Middle frontal gyrus (tissue), 1 donor: Measurements from ENCODE around the gene SOX18.

Experiments
- DNase-seq: peaks from one replicate; pipeline ENCODE4 v3.0.0-alpha.2; 2015; ENCODE audit warnings: low spot score; ENCODE audit errors: extremely low spot score

The SOX18 gene

GRCh38 chr20:64080813-64081623 is 31.6 kb upstream of the SOX18 start:
- no peak for DNase-seq

DNA sequence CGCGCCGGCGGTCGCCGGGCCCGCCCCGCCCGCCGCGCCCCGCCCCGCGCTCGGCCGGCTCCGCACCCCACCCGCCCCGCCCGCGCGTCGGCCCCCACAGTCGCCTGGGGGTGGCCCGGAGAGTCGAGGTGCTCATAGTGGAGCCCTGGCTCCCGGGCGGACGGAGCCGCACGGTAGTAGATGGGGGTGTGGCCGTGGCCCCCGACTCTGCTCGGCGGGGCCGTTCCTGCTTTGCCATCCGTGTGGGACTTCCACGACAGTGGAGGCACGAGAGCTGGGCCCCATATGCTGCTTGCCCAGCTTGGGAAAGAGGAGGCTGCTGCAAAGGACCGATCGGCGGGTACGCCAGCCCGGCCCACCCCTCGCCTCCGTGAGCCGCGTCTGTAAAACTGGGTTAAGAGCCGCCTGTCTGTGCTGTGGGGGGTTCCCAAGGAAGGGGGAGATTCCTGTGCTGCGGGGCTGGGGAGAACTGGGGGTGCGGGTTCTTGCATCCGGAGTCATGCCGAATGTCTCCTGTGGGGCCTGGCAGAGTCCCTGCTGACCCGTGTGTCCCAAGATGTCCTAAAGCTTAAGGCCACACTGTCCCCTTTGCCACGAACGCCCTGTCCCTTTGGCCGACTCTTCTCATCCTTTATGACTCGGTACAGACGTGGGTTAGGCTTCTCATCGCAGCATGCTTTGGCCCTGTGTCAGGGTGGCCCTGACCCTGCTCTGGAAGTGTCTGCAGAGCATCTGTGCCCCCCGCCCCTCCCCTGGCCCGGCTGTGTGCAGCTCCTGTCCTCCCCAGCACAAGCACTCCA is 30.8 kb upstream of the SOX18 start, which contains the start of gene OPRL1:
TSS of gene OPRL1 (plus strand) at position 70 of the 800 bp plus-strand sequence. CDS start 12,639 bp downstream, outside the sequence.
- DNase-seq: no peak

- no peak for DNase-seq
Observed at GRCh38 chr20:64079273-64080012, 30.0 kb upstream of the SOX18 start, which contains the start of gene RGS19. Gene RGS19, minus strand, starts transcription at chr20:64079518. Its CDS starts 2,632 bp downstream, at chr20:64076886.

- DNase-seq: no peak
Observed at GRCh38 chr20:64078934-64079272, 29.5 kb upstream of the SOX18 start.

- DNase-seq: no peak
Observed at GRCh38 chr20:64077876-64078551, 28.6 kb upstream of the SOX18 start.

DNA sequence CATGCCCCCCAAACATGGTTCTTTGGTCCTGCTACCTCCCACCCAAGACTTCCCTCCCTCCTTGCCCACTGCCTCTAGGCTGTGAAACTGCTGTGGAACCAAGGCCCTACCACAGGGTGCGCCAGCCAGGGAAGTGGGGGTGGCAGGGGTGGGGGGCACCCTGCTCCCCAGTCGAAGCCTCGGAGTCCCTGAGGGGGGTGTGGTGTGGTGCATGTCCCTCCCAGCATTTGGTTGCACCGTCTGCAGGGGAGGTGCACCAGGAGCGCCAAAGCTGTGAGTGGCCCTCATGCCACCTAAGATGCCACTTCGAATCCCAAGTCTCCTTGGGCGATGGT is 28.1 kb upstream of the SOX18 start:
- DNase-seq: no peak

DNA sequence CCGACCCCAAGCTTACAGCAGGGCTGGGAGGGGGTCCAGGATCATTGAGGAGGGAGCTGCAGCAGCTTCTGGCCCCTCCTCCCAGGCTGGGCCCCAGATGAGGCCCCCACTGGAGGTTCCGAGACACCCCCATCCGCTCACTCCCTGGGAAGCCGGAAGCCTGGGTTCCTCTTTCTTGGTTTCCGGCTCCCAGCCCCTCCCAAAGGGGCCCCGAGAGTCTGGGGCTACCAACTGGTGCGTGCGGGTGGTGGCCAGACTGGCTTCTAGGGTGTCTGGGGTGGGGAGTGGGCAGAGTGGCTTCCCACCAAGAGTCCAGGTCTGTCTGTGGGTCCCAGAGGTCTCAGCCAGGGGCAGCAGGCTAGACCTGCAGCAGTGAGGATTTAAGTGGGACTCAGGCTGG is 27.7 kb upstream of the SOX18 start:
- DNase-seq: no peak

DNA sequence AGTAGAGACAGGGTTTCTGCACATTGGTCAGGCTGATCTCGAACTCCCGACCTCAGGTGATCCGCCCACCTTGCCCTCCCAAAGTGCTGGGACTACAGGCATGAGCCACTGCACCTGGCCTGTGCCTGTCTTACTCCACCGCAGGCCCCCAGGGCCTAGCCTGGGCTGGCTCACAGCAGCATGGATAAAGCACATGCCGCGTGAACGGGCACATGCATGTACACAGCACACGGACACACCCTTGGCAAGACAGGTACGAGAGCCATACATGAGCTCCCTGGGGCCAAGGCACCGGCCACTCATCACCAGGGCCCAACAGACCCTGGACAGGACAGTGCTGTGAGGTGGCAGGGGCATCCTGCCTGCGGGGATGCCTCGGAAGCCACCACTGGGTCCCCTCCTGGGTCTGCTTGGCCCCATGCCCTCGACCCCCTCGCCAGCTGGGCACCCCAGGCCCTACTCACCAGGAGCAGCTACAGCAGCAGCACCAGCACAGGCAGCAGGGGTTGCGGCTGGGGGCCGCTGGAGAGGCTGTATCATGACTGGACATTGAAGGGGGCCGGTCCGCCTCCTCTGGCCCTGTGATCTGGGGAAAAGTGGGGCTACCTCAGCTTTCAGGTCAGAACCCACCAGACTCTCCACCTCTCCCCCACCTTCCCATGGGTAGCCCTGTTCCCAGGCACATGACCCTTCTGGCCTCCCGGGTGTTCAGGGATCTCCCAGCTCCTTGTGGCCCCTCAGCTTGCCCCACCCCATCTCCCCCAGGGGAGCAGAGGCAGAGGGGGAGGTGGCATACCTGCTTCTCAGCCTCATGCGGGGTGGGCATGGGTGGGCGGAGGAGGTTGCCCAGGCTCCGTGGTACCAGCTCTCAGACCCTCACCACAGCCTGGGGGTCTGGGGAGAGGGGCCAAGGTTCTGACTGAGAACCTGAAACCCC is 26.9 kb upstream of the SOX18 start:
- DNase-seq: no peak

- no peak for DNase-seq
Observed at GRCh38 chr20:64075556-64075955, 26.1 kb upstream of the SOX18 start.

DNA sequence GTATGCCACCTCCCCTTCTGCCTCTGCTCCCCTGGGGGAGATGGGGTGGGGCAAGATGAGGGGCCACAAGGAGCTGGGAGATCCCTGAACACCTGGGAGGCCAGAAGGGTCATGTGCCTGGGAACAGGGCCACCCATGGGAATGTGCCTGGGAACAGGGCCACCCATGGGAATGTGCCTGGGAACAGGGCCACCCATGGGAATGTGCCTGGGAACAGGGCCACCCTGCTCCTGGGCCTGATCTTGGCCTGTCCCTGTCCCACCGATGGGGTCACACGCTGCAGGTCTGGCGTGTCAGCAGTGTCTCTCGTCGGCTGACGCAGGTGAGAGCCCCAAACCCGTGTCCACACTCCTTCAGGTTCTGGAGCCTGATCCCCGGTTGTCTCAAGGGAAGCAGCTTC is 25.5 kb upstream of the SOX18 start:
- DNase-seq: no peak

DNA sequence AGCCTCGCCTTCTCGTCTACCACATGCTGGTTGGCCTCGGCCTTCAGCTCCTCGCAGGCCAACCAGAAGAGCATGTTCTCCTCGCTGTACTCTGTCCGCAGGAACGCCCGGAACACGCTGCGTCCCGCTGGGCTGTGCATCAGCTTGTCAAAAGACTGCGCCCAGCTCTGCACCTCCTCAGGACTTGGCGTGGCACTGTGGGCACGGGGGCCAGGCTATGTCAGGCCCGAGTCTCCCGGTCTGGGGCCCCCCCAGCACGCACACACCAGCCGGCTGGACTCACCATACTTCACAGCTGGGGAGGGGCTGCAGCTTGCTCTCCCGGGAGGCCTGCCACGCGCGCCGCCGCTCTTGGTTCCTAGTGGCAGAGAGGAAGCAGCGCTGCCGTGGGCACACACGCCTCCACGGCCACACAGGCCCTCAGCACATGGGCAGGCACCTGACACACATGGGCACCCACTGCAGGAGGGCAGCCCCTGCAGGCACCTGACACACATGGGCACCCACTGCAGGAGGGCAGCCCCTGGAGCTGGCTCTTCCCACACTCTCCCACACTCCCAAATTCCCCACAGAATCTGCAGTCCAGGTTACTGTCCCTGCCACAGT is 24.8 kb upstream of the SOX18 start:
- DNase-seq: no peak

GRCh38 chr20:64073476-64074183 is 24.2 kb upstream of the SOX18 start:
- no peak for DNase-seq

GRCh38 chr20:64072498-64073063 is 23.1 kb upstream of the SOX18 start:
- no peak for DNase-seq

GRCh38 chr20:64071341-64072332 is 22.2 kb upstream of the SOX18 start:
- no peak for DNase-seq

DNA sequence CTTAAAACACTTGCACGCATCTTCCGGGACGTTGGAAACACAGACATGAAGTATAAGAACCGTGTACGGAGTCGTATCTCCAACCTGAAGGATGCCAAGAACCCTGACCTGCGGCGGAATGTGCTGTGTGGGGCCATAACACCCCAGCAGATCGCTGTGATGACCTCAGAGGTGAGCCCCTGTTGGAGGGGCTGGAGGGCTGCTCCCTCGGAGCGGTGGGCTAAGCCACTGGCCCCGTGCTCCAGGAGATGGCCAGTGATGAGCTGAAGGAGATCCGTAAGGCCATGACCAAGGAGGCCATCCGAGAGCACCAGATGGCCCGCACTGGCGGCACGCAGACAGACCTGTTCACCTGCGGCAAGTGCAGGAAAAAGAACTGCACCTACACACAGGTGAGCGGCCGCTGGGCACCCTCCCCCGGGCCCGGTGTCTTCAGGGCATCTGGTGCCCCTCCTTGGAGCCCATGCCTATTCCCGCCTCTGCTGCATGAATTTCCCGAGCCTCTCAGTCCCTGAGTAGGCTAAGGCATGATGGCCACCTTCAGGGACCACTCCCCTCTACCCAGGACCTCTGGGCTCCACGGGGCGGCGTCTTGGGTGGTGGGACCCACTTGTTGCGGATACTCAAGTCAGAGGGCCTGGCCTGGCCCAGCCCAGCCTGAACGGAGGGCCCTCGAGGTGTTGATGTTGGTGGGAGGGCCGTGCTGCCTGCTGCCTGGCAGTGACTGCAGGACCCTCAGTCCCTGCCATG is 21.0 kb upstream of the SOX18 start:
- DNase-seq: no peak

DNA sequence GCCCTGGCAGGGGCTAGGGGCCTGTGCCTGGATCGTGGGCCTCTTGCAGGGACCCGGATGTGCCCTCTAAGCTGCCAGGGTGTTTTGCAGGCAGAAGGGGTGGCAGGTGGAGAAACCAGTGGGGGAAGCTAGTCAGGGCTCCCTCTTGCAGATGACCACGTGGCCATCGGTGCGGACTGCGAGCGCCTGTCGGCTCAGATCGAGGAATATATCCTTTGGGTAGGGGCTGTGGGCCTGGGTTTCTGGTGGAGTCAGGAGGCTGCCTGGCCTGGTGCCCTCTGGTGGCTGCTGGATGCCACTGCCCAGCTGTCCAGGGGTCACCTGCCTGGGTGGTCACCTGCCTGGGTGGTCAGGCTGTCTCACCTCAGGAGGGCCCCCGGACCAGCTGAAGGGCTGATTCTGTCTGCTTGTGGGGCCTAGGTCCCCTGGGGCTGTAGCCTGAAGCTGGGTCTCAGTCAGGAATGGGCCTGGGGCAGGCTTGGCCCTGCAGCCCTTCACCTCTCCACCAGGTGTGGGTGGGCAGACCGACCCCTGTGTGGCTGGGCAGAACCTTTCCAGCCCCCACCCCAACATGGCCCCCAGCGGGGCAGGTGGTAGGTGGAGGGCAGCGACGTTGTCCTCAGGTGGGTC is 20.3 kb upstream of the SOX18 start:
- DNase-seq: no peak
